K562 (cell line): Measurements from ENCODE around the gene MBNL1. TPM values are rescaled to one million over a fixed set of nuclear protein-coding genes. Genes with fewer than 3 reads are reported as not detected.

Experiments used
- CBFA2T3 ChIP-seq: fragments of 450-650 bp; IDR thresholded peaks from 2 replicates; pipeline ENCODE4 v1.6.1; 2017
- CBX3 ChIP-seq, 2 experiments: IDR thresholded peaks; 1 replicate in 1 of 2; 2 replicates in 1 of 2; pipeline ENCODE4 v1.6.1; 2012; ENCODE audit warnings: inconsistent platforms in 2 of 2, low read length in 2 of 2, borderline replicate concordance in 1 of 2, control low read depth in 1 of 2
- HIVEP1 ChIP-seq: fragments of 250-450 bp; sonication (Bioruptor Pico); IDR thresholded peaks from 2 replicates; pipeline ENCODE4 v1.4.0; 2020; ENCODE audit warnings: mild to moderate bottlenecking
- TAF9B ChIP-seq: fragments of 450-650 bp; IDR thresholded peaks from 2 replicates; pipeline ENCODE4 v1.6.1; 2018; ENCODE audit warnings: mild to moderate bottlenecking; ENCODE audit not compliant: partially characterized antibody
- TEAD2 ChIP-seq: fragments of 450-650 bp; IDR thresholded peaks from 2 replicates; pipeline ENCODE4 v1.6.1; 2016; ENCODE audit warnings: missing genetic modification characterization, control low read depth, missing compliant biosample characterization
- TRIM24 ChIP-seq, 2 experiments: fragments of 450-650 bp; IDR thresholded peaks; 2 replicates each; pipeline ENCODE4 v1.6.1; 2016
- ZFP30 ChIP-seq: fragments of 250-450 bp; sonication (Bioruptor Pico); IDR thresholded peaks from 2 replicates; pipeline ENCODE4 v1.8.0; 2022; ENCODE audit warnings: moderate library complexity, mild to moderate bottlenecking, inconsistent platforms, borderline replicate concordance
- ZNF77 ChIP-seq: fragments of 250-450 bp; sonication (Bioruptor Pico); IDR thresholded peaks from 2 replicates; pipeline ENCODE4 v1.5.0; 2020
- polyA plus RNA-seq, 8 experiments: library from polyadenylated mRNA; depleted of rRNA in 4 of 8; stranded (reverse) in 5 of 8; unstranded in 3 of 8; fragments of >200 nt; fragmentation: Nextera tagmentation in 2 of 8; fragmentation: Illumina TruSeq in 1 of 8; extraction: Ambion mirVana in 2 of 8; extraction: Trizol in 1 of 8; gene quantifications; 2 replicates each; pipeline versions ENCODE4 v1.2.1 to v1.2.3, GENCODE V29; 2011 to 2014; ENCODE audit warnings: inconsistent platforms in 1 of 8, missing spikeins in 1 of 8
- total RNA-seq, 7 experiments: library from RNA; depleted of rRNA in 6 of 7; stranded (reverse); fragments of >200 nt in 6 of 7; fragmentation: Illumina TruSeq in 2 of 7; extraction: Trizol in 2 of 7; gene quantifications; 2 replicates each; pipeline versions ENCODE4 v1.2.1 to v1.2.3, GENCODE V29; 2011 to 2021; ENCODE audit warnings: low replicate concordance in 1 of 7
- TF ChIP-seq, protein P1 (sequence below): fragments of 250-450 bp; sonication (Bioruptor Pico); IDR thresholded peaks from 2 replicates; pipeline ENCODE4 v1.8.0; 2021; ENCODE audit warnings: moderate library complexity, mild to moderate bottlenecking, inconsistent platforms
- TF ChIP-seq, protein P2 (sequence below): fragments of 450-650 bp; IDR thresholded peaks from 2 replicates; pipeline ENCODE4 v1.6.1; 2016; ENCODE audit warnings: low read depth, mild to moderate bottlenecking, moderate library complexity
- TF ChIP-seq, protein P3 (sequence below), 2 experiments: fragments of 450-650 bp; IDR thresholded peaks; 2 replicates each; pipeline ENCODE4 v1.6.1; 2016
- TF ChIP-seq, protein P4 (sequence below), 2 experiments: fragments of 450-650 bp in 1 of 2; sonication (generic) in 1 of 2; formaldehyde crosslinking in 1 of 2; IDR thresholded peaks in 1 of 2; conservative IDR thresholded peaks in 1 of 2; 2 replicates each; pipeline versions ENCODE4 v1.6.1 to v1.8.1; 2016 to 2023; ENCODE audit warnings: mild to moderate bottlenecking in 2 of 2, moderate library complexity in 2 of 2, inconsistent platforms in 1 of 2, missing genetic modification reagents in 1 of 2
- TF ChIP-seq, protein P5 (sequence below): fragments of 250-450 bp; sonication (Bioruptor Pico); IDR thresholded peaks from 2 replicates; pipeline ENCODE4 v1.5.0; 2020; ENCODE audit warnings: mild to moderate bottlenecking
- TF ChIP-seq, protein P6 (sequence below): IDR thresholded peaks from 2 replicates; pipeline ENCODE4 v1.6.1; 2016; ENCODE audit warnings: missing genetic modification characterization, missing compliant biosample characterization
- TF ChIP-seq, protein P7 (sequence below): fragments of 450-650 bp; formaldehyde crosslinking; IDR thresholded peaks from 2 replicates; pipeline ENCODE4 v1.4.0; 2020; ENCODE audit warnings: mild to moderate bottlenecking

MBNL1 gene
- total and polyA plus RNA-seq, 9 of the 15 experiments (the other 6 are each of a cell fraction or from before 2014, with no cell fraction given), result 70.3 to 243 (median 220) TPM

DNA sequence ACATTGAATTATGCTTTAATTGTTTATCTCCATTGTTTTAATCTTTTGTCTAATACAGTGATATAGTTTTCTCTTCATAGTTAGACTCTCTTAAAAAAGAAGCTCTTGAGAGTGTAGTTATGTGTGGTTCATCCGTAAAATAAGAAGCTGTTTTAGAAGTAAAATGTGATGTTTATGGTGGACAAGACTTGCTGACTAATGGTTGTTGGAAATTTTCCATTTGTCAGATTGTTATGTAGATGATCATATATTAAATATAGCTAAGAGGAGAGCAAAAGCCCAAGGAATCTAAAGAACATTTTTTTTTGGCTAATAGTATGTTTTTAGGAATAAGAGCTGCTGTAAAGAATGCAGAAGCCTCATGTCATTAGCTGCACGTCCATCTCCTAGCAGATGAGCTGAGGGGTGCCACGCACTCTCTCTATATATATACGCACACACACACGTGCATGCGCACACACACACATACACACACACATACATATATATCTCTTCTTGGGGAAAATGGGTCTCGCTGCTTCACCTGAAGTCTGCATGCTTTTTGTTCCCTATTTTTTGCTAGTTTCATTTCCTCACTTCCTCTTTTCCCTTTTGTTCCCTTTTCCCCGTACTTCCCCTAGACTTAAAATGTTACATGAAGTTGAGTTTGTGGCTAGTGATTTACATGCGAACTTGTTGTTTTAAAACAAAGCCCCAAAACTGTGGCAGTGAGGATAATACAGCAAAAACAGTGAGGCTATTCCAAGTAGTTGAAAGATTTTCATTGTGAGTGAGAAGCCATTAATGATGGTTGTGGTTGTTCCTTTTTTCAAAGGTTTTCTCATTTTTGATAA, 107.8 kb downstream of the MBNL1 start (continued):
- TF ChIP-seq, protein P1, sequence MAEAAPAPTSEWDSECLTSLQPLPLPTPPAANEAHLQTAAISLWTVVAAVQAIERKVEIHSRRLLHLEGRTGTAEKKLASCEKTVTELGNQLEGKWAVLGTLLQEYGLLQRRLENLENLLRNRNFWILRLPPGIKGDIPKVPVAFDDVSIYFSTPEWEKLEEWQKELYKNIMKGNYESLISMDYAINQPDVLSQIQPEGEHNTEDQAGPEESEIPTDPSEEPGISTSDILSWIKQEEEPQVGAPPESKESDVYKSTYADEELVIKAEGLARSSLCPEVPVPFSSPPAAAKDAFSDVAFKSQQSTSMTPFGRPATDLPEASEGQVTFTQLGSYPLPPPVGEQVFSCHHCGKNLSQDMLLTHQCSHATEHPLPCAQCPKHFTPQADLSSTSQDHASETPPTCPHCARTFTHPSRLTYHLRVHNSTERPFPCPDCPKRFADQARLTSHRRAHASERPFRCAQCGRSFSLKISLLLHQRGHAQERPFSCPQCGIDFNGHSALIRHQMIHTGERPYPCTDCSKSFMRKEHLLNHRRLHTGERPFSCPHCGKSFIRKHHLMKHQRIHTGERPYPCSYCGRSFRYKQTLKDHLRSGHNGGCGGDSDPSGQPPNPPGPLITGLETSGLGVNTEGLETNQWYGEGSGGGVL (CRISPR knock-in tag), result no peak
- peak in 1 of 2 experiments; percentile 42; a peak in 1 of 4 replicates for TF ChIP-seq TRIM24 (IDR thresholded peaks at IDR 0.05)
- TF ChIP-seq, protein P2, sequence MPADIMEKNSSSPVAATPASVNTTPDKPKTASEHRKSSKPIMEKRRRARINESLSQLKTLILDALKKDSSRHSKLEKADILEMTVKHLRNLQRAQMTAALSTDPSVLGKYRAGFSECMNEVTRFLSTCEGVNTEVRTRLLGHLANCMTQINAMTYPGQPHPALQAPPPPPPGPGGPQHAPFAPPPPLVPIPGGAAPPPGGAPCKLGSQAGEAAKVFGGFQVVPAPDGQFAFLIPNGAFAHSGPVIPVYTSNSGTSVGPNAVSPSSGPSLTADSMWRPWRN, result no peak
- TF ChIP-seq, protein P3, sequence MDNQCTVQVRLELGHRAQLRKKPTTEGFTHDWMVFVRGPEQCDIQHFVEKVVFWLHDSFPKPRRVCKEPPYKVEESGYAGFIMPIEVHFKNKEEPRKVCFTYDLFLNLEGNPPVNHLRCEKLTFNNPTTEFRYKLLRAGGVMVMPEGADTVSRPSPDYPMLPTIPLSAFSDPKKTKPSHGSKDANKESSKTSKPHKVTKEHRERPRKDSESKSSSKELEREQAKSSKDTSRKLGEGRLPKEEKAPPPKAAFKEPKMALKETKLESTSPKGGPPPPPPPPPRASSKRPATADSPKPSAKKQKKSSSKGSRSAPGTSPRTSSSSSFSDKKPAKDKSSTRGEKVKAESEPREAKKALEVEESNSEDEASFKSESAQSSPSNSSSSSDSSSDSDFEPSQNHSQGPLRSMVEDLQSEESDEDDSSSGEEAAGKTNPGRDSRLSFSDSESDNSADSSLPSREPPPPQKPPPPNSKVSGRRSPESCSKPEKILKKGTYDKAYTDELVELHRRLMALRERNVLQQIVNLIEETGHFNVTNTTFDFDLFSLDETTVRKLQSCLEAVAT (IDR thresholded peaks at IDR 0.05), result peak in 1 of 2 experiments; percentile 78; a peak in 2 of 4 replicates
- TF ChIP-seq, protein P4, sequence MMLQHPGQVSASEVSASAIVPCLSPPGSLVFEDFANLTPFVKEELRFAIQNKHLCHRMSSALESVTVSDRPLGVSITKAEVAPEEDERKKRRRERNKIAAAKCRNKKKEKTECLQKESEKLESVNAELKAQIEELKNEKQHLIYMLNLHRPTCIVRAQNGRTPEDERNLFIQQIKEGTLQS (IDR thresholded peaks at IDR 0.05), result no peak
- TF ChIP-seq, protein P4 (CRISPR knock-in tag; conservative IDR thresholded peaks at IDR 0.05), result no peak
- no peak for TF ChIP-seq ZNF77 (CRISPR knock-in tag)
- TF ChIP-seq CBFA2T3, result no peak
- TF ChIP-seq, protein P5, sequence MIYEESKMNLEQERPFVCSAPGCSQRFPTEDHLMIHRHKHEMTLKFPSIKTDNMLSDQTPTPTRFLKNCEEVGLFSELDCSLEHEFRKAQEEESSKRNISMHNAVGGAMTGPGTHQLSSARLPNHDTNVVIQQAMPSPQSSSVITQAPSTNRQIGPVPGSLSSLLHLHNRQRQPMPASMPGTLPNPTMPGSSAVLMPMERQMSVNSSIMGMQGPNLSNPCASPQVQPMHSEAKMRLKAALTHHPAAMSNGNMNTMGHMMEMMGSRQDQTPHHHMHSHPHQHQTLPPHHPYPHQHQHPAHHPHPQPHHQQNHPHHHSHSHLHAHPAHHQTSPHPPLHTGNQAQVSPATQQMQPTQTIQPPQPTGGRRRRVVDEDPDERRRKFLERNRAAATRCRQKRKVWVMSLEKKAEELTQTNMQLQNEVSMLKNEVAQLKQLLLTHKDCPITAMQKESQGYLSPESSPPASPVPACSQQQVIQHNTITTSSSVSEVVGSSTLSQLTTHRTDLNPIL (CRISPR knock-in tag), result no peak
- TF ChIP-seq, protein P6, sequence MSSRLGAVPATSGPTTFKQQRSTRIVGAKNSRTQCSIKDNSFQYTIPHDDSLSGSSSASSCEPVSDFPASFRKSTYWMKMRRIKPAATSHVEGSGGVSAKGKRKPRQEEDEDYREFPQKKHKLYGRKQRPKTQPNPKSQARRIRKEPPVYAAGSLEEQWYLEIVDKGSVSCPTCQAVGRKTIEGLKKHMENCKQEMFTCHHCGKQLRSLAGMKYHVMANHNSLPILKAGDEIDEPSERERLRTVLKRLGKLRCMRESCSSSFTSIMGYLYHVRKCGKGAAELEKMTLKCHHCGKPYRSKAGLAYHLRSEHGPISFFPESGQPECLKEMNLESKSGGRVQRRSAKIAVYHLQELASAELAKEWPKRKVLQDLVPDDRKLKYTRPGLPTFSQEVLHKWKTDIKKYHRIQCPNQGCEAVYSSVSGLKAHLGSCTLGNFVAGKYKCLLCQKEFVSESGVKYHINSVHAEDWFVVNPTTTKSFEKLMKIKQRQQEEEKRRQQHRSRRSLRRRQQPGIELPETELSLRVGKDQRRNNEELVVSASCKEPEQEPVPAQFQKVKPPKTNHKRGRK, result no peak
- no peak for TF ChIP-seq ZFP30 (CRISPR knock-in tag)
- no peak for TF ChIP-seq HIVEP1 (CRISPR knock-in tag)
- TF ChIP-seq TEAD2 (tag), result no peak
- TF ChIP-seq CBX3 (IDR thresholded peaks at IDR 0.05; ENCODE audit: borderline replicate concordance in 1 of 2, low read length in 2 of 2), result no peak
- TF ChIP-seq TAF9B, result no peak
- TF ChIP-seq, protein P7, sequence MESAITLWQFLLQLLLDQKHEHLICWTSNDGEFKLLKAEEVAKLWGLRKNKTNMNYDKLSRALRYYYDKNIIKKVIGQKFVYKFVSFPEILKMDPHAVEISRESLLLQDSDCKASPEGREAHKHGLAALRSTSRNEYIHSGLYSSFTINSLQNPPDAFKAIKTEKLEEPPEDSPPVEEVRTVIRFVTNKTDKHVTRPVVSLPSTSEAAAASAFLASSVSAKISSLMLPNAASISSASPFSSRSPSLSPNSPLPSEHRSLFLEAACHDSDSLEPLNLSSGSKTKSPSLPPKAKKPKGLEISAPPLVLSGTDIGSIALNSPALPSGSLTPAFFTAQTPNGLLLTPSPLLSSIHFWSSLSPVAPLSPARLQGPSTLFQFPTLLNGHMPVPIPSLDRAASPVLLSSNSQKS (CRISPR knock-in tag), result no peak
